Fibroblast of skin of right quadriceps (primary cell): ENCODE data around the gene ADAP1.
"Not testable (repeated sequence)": the region's sequence is repeated elsewhere in the genome, so short reads cannot be mapped to it uniquely, and the experiment has no call there.

Experiments
- DNase-seq: peaks from one replicate; pipeline ENCODE4 v3.0.0-alpha.2; 2013

ADAP1 gene

DNA sequence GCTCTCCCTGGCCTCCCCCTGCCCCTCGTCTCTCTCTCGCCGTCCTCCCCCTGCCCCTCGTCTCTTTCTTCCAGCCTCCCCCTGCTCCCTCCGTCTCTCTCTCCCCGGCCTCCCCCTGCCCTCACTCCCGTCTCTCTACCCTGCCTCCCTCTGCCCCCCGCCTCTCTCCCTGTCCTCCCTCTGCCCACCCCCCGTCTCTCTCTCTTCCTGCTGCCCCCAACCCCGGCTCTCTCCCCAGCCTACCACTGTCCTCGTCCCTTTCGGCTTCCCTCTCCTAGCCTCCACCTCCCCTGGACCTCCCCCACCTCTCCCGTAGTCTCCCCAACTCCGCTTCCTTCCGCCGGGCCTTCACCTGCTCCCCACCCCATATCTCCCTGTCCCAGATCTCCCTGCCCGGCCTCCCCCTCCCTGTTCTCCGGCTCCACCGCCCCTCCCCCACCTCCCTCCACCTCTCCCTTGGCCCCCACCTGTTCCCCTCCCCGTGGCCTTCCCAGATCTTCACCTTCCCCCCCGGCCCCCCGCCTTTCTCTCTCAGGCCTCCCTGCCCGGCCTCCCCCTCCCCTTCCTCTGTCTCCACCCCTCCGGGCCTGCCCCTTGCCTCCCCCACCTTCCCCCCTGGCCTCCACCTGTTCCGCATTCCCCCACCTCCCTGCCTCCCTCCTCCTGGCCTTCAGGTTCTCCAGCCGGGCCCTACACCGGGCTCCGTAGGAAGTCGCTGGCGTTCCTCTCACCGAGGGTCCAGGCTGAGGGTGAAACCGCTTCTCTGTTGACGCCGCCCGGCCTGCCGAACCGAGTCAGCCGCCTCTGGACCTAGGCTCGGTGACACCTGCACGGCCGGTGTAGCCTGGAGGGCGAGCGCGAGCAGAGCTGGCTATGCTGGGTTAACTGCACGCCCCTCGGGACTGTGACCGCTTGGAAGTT lies 76.9 kb downstream of the ADAP1 start:
- DNase-seq = no peak

DNA sequence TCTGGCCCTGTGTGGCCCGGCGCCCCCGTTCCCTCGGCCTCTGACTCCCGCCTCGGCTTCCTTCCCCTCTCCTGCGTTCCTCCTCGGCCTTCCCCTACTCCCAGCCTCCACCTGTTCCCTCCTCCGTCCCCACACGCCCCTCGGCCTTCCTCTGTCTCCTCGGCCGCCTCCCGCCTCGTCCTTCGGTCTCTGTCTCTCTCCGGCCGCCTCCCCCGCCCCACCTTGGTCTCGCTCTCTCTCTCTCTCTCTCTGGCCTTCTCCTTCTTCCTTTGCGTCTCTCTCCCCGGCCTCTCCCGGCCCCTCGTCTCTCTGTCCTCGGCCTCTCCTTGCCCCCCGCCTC lies 77.5 kb downstream of the ADAP1 start:
- DNase-seq = no peak

DNA sequence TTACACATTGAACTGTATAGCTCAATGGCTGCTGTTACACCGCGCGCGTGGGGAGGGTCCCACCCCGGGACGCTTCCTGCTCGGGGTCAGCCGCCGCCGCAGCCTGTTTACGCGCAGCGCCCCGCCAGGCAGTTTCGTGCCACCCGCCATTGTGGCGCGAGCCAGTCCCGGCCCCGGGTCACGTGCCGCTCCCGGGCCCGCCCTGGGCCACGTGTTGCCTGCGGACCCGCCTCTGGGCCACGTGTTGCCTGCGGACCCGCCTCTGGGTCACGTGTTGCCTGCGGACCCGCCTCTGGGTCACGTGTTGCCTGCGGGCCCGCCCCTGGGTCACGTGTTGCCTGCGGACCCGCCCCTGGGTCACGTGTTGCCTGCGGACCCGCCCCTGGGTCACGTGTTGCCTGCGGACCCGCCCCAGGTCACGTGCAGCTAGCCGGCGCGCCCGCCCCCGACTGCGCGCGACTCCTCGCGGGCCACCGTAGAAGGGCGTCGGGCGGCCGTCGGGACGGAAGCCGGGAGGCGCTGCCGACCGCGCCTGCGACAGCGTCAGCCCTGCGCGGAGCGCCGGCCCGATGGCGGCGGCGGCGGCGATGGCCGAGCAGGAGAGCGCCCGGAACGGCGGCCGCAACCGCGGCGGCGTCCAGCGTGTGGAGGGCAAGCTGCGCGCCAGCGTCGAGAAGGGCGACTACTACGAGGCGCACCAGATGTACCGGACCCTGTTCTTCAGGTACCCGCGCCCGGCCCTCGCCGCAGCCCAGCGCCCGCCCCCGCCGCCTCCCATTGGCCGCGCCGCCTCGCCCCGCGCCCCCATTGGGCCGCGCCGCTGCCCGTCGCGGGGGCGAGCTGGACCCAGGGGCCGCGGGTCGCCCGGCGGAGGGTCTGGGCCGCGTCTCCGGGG lies 78.2 kb downstream of the ADAP1 start, which contains the start of gene GET4:
GET4 (plus strand) TSS at position 478 of the 895 bp plus-strand sequence; CDS start at position 570, 92 bp downstream.
- DNase-seq = peak; percentile 97

DNA sequence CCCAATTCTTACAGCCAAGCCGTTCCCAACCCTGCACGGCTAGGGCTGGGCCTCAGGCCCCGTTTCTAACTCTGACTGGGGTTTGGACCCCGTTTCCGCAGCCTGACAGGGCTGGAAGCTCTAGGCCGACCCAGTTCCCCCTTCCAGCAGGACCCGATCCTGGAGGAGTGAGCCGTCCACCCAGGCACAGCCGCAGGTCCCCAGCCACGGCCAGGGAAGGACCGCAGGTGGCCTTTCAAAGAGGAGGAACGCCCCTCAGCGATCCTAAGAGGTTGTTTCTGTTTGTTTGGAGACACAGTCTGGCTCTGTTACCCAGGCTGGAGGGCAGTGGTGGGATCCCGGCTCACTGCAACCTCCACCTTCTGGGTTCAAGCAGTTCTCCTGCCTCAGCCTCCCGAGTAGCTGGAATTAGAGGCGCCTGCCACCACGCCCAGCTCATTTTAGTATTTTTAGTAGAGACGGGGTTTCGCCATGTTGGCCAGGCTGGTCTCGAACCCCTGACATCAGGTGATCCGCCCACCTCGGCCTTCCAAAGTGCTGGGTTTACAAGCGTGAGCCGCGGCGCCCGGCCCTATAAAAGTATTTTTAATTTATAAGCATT lies 78.9 kb downstream of the ADAP1 start:
- DNase-seq = no peak

DNA sequence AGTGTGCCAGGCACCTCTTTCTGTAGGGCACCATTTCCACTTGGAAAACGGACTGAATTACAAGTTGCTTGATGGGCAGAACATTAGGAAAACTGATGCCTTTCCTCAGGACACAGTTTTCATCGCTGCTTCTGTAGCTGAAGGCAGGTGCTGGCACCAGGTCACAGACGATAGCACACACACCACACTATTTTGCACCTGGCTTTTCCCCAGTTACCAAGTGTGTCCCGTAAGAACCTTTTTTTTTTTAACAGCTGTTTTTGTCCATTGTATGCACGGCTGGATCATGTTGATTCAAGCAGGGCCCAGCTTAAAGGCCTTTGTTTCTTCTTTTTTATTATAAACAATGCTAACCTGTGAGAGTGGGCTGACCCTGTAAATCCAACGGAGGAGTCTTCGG lies 79.4 kb downstream of the ADAP1 start:
- no peak for DNase-seq

DNA sequence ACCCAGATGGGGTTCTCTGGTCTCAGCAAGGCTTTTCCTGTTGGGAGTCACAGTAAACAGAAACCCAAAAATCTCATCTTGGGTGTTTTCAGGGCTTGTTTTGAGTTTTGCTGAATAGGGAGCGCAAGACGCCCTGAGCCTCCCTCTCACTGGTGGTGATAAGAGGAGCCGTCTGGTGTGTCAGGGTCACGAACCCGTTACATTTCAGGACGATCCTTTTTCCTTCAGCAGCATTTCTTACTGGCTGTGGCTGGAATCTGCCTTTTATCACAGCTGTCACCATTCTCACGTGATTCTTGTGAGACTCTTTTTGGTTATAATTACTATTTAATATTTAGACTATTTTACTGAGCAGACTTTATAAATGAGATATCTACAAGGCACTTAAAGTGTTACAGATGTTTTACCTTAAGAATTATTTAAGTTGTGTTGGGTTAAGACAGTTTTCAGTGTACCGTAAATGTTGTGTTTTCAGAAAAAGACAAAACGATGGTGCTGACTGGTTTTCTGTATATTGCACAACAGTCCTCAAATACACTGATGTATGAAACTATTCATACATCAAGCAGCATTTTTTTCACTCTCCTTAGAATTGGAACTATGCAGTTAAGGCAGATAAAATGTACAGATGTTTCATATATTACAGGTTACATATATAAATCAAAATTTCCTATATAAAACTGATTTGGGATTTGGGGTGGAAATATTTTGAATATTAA lies 80.3 kb downstream of the ADAP1 start:
- DNase-seq = no peak

DNA sequence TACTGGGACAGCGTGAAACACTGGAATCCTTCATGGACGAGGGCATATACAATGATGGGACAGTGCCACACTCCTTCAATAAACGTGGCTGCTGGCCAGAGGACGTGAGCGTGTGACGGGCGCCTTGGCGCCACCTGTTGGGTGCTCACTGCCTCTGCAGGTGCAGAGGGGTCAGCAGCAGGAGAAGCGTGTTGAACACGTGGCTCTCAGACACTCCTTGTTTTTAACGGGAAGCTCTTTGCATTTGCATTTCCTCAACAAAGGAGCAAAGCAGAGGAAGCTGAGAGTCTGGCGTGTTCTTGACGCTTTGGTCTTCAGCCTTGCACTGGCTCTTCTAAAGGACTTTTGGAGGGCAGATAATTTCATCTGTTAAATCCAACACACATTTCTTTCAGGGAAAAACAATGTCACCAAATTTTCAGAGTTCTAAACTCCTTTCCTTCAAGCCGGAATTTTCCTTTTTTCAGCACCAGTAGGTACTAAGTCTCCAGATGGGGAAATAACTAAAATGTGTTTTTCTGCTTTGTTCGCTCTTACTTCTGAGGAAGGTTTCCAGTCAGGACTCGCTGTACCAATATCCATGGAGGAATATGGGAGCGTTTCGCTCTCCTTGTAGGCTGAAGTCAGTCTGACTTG lies 81.0 kb downstream of the ADAP1 start:
- DNase-seq = peak; percentile 77

DNA sequence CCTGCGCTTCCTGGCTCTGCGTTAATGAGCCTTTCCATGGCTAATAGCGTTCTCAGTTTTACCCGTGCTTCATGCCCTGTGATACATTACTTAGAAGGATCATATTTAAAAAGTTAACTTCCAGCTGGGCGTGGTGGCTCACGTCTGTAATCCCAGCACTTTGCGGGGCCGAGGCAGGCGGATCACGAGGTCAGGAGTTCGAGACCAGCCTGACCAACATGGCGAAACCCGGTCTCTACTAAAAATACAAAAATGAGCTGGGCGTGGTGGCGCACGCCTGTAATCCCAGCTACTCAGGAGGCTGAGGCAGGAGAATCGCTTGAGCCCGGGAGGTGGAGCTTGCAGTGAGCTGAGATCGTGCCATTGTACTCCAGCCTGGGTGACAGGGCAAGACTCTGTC lies 81.8 kb downstream of the ADAP1 start:
- not testable (repeated sequence) for DNase-seq

DNA sequence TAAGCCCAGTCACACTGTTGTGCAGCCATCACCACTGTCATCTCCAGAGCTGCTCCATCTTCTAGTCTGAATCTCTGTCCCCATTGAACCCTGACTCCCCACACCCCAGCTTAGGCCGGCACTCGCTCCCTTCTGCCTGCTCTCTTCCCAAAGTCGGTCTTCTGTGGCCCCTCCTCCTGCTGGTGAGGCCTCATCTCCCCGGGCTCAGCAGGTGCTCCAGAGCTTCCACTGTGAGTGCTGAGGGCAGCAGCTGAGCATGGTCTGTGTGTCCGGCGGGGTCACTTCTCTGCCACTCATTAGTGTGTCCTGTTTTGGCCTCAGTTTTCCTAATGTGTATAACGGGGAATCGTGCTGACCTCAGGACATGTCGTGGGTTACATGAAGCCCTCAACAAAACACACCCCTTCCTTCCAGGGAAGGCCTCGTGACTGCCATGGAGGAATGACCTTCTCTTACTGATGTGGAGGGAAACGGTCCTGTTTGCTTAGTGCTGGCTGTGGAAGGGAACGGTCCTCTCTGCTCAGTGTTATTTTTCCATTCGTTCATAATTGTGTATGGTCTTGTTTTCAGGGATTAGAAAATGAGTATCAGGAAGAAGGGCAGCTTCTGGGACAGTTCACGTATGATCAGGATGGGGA lies 82.5 kb downstream of the ADAP1 start:
- no peak for DNase-seq

DNA sequence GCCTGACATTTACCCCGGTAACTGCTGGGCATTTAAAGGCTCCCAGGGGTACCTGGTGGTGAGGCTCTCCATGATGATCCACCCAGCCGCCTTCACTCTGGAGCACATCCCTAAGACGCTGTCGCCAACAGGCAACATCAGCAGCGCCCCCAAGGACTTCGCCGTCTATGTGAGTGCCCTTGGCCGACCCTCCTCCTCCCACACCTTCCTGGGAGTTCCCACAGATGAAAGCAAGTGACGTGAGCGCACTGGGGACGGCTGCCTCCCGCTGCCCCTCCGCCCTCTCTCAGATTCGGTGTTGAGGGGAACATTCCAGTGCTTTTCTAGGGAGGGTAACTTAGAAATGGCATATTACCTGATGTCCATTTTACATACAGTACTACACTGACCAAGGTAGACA lies 85.1 kb downstream of the ADAP1 start:
- no peak for DNase-seq

DNA sequence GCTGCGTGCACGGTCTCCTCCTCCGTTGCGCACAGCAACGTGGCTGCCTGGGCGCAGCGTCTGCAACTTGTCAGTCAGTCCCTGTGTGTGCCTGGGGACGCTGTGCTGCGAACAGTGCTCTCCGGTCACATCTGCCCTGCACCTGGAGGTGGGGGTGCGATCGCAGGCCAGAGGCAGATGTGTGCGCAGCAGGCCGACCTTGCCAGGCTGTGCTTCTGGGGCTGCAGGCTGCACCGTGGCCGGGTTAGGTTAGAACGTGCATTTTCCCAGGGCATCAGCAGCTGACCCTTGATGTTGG lies 86.3 kb downstream of the ADAP1 start:
- no peak for DNase-seq

DNA sequence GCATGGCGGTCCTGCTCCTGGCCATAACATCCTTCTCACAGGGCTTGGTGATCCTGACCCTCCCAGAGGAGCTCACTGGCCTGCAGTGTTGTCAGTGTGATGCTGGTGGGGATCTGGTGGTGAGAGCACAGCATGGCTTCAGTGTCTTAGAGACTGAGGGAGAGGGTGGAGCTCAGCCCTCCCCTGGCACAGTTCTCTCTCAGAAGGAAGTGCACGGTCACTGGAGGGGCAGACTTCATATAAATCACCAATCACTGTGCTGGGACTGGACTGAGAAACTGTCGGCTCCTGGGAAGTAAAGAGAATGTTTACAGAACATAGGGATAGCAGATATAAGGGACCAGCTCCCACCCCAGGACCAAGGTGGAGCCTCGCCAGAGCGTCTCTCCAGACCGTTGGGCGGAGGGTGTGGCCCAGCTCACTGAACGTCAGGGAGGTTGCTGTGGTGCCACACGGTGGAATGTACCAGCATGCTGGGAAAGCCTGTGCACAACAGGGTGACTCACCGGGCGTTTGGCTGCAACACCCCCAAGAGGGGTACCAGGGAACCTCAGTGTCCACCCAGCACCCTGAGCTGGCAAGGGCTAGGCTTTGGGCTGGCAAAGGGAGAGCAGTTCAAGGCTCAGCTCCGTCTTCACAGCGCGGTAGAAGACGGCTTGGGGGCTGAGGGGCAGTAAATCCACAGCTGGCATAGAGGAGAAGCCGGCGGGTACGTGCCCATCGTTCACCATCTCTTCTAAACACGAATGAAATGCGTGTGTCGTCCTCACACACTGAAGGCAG lies 86.9 kb downstream of the ADAP1 start:
- DNase-seq = peak; percentile 38

DNA sequence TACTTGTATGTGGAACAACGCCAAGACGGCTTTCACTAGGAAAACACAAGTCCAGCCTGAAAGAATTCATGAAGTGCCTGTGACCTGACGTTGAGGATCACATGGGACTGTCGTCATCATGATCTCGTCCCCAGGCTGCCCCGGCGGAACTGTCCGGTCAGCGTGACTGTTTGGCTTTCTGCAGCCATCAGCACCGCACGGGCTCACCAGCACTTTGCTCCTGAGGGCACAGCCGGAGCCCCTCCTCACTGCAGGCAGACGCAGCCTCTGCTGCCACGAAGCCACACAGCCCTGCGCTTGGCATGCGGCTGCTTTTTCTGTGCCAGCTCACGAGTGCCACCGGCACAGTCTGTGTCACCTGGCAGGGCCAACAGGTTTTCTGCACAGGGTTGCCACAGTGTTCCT lies 87.5 kb downstream of the ADAP1 start:
- no peak for DNase-seq

DNA sequence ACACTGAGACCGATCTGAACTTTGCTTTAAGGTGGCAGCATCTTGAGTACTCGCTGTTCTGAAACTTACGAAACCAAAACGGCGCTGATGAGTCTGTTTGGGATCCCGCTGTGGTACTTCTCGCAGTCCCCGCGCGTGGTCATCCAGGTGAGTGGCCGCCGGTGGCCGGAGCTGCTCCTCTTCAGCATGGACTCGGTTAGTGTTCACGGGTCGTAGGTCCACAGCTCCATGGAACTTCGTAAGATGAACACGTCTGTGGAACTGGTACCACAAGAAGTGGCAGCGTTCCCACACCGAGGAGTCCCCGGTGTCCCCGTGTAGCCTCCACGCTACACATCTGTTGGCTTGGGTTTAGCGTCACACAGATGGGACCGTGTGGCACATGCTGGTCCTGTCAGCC lies 88.6 kb downstream of the ADAP1 start:
- no peak for DNase-seq

DNA sequence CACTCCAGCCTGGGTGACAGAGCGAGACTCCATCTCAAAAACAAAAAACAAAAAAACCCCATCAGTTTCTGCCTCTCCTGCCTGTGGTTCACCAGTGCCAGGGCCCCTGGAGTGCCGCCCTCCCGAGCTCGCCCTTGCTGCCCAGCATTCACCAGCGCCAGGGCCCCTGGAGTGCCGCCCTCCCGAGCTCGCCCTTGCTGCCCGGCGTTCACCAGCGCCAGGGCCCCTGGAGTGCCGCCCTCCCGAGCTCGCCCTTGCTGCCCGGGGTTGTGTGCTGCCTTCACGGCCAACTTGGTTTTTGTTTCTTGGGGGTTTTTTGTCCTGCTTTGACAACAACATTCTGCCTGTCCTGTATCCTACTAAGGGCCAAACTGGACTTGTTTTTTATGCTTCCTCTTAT lies 91.4 kb downstream of the ADAP1 start:
- DNase-seq = no peak

DNA sequence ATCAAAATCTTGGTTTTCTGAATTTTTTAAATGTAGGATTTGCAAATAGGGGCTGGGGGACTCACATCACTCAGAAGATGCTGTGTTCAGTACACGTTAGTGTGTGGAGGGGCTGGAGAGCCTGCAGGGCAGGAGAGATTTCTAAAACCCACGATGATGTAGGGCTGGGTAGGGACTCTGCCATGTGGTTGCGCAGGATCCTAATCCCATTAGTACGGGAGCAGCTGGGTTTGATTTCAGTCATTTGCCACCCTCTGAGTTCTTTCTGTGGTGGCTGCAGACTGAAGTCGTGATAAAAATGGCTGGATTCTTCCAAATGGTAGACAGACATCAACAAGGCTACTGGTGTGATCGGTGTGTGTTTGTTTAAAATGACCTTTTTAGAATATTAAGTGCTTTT lies 92.3 kb downstream of the ADAP1 start:
- DNase-seq = no peak

DNA sequence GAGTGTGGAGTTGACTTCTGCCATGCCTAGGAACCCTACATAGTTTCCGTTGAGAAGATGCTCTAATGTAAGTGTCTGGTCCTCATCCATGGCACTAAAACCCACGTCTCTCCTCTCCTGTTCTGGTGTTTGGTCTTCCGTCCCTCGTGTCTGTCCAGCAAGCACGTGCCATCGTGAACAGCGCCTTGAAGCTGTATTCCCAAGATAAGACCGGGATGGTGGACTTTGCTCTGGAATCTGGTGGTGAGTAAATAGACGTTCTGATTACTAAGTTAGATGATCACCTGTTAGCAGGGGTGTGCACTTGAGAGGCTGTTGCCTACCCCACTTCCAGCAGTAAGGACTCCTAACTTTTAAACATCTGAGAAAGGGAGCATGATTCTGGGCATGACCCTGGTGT lies 93.3 kb downstream of the ADAP1 start:
- no peak for DNase-seq

DNA sequence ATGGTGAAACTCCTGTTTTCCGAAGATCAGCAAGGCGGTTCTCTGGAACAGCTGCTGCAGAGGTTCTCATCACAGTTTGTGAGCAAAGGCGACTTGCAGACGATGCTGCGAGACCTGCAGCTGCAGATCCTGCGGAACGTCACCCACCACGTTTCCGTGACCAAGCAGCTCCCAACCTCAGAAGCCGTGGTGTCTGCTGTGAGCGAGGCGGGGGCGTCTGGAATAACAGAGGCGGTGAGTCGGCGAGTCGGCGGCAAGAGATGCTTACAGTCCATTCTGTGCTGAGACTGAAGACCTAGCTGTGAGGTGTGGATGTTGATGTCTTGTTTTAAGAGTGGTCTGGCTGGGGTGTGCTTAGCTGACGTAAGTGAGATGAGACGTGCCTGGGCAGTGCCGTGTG lies 94.3 kb downstream of the ADAP1 start:
- no peak for DNase-seq

DNA sequence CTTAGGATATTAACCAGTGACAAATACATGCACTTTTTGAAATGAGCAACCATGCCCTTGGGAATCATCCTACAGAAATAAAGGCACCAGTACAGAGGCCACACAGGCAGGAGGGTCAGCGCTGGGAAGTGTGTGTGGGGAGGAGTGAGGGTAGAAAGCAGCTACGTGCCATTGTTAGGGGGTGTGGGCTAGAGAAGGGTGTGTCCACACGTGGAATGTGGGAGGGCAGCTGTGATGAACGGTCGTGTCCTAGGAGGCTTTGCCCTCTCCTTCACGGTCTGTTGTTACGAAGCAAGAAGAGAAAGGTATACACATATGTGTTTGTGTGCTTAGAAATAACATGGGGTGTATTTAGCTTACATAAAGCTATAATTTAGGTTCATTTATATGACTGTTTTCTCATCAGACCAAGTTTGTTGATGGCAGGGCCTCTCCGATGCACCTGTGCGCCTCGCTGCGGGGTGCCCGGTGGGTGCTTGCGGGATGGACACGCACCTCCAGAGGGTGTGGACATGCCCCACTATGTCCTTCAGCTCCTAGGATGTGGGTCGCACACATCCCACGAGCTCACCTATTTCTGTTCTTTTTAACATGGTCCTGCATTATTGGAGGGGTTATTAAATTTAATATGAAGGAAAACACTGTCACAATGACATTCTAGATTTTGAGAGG lies 95.0 kb downstream of the ADAP1 start:
- DNase-seq = no peak

DNA sequence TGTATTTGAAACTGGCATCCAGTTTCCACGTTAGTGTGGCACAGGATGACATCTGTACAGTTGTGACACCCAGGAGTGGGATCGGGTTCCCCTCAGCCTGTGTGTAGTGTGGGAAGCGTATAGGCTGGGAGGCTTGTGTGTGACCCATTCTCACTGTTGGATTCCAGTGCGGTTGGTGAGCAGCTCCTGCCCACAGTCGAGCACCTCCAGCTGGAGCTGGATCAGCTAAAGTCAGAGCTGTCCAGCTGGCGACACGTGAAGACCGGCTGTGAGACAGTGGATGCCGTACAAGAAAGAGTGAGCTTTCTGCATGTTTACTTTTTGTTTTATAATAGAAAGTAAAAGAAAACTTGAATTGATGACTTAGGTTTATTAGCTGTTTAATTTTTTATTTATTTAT lies 96.8 kb downstream of the ADAP1 start:
- DNase-seq = no peak
